KMS-11 (cell line): ENCODE results near the gene ELAVL1.

Experiments used
- H2AFZ ChIP-seq: fragments of 200-600 bp; sonication (generic); 2 replicates; pipeline ENCODE4 v1.6.1; 2016; ENCODE audit warnings: antibody characterized with exemption, mixed run types, low read depth
- H3K27ac ChIP-seq: fragments of 200-600 bp; sonication (generic); 2 replicates; pipeline ENCODE4 v1.6.1; 2016; ENCODE audit warnings: mild to moderate bottlenecking, mixed run types
- H3K27me3 ChIP-seq: fragments of 200-600 bp; sonication (generic); 2 replicates; pipeline ENCODE4 v1.6.1; 2017; ENCODE audit warnings: mild to moderate bottlenecking, low read depth, mixed run types, moderate library complexity; ENCODE audit not compliant: insufficient read depth
- H3K36me3 ChIP-seq: fragments of 200-600 bp; sonication (generic); 2 replicates; pipeline ENCODE4 v1.6.1; 2017; ENCODE audit warnings: mild to moderate bottlenecking, mixed run types; ENCODE audit not compliant: insufficient read depth
- H3K4me1 ChIP-seq: fragments of 200-600 bp; sonication (generic); 2 replicates; pipeline ENCODE4 v1.6.1; 2016; ENCODE audit warnings: mild to moderate bottlenecking, low read depth, mixed run types; ENCODE audit not compliant: poor library complexity, severe bottlenecking
- H3K4me2 ChIP-seq: fragments of 200-600 bp; sonication (generic); 2 replicates; pipeline ENCODE4 v1.7.0; 2016; ENCODE audit warnings: mild to moderate bottlenecking, mixed run types
- H3K4me3 ChIP-seq: fragments of 200-600 bp; sonication (generic); IDR thresholded peaks from 2 replicates; pipeline ENCODE4 v1.6.1; 2017; ENCODE audit warnings: low read depth, low read length, mixed read lengths; ENCODE audit not compliant: insufficient read depth
- H3K79me2 ChIP-seq: fragments of 200-600 bp; sonication (generic); 2 replicates; pipeline ENCODE4 v1.6.1; 2016; ENCODE audit warnings: low read depth, mixed run types; ENCODE audit not compliant: insufficient read depth
- H3K9ac ChIP-seq: fragments of 200-600 bp; sonication (generic); 2 replicates; pipeline ENCODE4 v1.6.1; 2016; ENCODE audit warnings: mild to moderate bottlenecking, mixed run types
- H4K20me1 ChIP-seq: fragments of 200-600 bp; sonication (generic); 2 replicates; pipeline ENCODE4 v1.6.1; 2016; ENCODE audit warnings: mild to moderate bottlenecking, mixed run types; ENCODE audit not compliant: insufficient read depth
- CTCF ChIP-seq: fragments of 200-600 bp; sonication (generic); conservative IDR thresholded peaks from 2 replicates; pipeline ENCODE4 v1.6.1; 2017; ENCODE audit warnings: low read depth, mild to moderate bottlenecking, antibody characterized with exemption, low read length, moderate library complexity, mixed read lengths

Gene ELAVL1

GRCh38 chr19:7979011-7979410 is 26.4 kb downstream of the ELAVL1 start:
- Histone ChIP-seq H3K4me2 (no peak overlapping the region), H3K27me3 (no peaks in the 10 kb centered on the region), H4K20me1 (no peaks in the 10 kb centered on the region), H2AFZ (no peak overlapping the region), H3K4me3 (no peak overlapping the region), H3K27ac (no peak overlapping the region), H3K36me3 (no peaks in the 10 kb centered on the region; the same call in 1 of the 2 replicates), H3K79me2 (no peaks in the 10 kb centered on the region), H3K9ac (no peak overlapping the region), H3K4me1 (no peaks in the 10 kb centered on the region)
- TF ChIP-seq CTCF = no peak

DNA sequence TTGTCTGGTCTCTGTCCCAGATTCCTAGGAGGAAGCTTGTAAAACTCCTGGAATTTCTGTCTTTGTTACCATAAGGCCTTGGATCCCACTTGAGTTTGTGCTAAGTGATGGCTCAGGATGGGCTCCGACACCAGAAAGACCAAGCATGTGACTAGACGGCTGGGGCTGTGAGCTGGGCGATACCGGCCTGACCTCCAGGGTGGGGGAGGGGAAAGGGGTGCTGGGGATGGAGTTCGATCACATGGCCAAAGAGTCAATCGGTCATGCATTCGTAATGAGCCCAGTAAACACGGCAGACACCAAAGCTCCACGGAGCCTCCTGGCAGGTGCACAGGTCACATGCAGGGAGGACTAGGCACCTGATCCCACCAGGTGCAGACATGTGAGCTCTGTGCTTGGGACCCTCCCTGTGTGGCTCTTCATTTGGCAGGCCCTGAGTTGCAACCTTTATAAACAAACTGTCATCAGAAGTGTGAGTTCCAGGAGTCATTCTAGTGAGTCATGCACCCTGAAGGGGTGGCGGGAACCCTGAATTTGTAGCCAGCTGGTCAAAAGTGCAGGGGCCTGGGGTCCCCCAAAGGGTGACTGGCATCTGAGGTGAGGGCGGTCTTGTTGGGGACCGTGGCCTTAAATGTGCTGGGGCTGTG is 27.1 kb downstream of the ELAVL1 start:
- Histone ChIP-seq H3K9ac (no peak overlapping the region), H3K27ac (no peak overlapping the region), H3K79me2 (no peaks in the 10 kb centered on the region), H3K27me3 (no peaks in the 10 kb centered on the region), H3K4me1 (no peaks in the 10 kb centered on the region), H3K4me2 (no peak overlapping the region), H3K4me3 (no peak overlapping the region), H2AFZ (no peak overlapping the region), H4K20me1 (no peaks in the 10 kb centered on the region), H3K36me3 (no peaks in the 10 kb centered on the region; the same call in 1 of the 2 replicates)
- no peak for TF ChIP-seq CTCF

GRCh38 chr19:7977723-7978040 is 27.8 kb downstream of the ELAVL1 start:
- TF ChIP-seq CTCF = no peak
- no peak overlapping the region for H3K4me3 ChIP-seq
- H3K27ac ChIP-seq = no peak overlapping the region
- H2AFZ ChIP-seq = no peak overlapping the region
- no peaks in the 10 kb centered on the region for H3K4me1 ChIP-seq
- no peaks in the 10 kb centered on the region for H3K27me3 ChIP-seq
- H3K9ac ChIP-seq = no peak overlapping the region
- no peaks in the 10 kb centered on the region for H4K20me1 ChIP-seq
- no peak overlapping the region for H3K4me2 ChIP-seq
- H3K79me2 ChIP-seq = no peaks in the 10 kb centered on the region
- H3K36me3 ChIP-seq = no peaks in the 10 kb centered on the region; the same call in 1 of the 2 replicates

DNA sequence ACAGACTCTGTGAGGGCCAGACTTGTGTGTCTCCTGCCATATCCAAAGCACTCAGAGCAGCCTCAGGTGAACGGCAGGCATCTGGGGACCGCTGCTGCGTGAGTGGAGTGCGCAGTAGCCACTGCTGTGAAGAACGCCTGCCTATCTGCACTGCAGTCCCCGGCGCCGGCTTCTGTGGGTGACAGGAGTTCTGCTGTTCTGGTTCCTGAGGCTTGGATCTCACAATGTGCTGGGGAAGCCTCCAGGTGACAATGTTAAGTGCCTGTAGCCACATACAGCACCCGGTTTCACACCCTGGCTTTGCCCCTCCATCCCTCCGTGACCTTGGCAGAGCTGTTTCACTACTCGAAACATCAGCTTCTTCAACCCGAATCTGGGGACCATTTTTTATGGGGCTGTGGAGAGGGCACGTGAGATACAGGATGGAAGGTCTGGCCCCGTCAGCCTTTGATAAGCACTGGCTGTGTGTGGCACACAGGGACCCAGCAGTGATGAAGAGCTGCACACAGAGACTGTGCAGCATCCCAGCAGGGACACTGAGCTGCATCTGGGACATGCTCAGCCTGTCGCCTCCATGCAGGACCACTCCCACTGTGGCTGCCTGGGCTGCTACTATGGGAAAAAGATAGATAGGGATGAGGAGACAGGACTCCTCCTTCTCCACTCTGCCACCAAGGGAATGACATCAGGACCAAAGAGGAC is 28.3 kb downstream of the ELAVL1 start:
- Histone ChIP-seq H3K36me3 (no peaks in the 10 kb centered on the region; the same call in 1 of the 2 replicates), H3K9ac (no peak overlapping the region), H4K20me1 (no peaks in the 10 kb centered on the region), H3K4me1 (no peaks in the 10 kb centered on the region), H3K27ac (no peak overlapping the region), H2AFZ (no peak overlapping the region), H3K79me2 (no peaks in the 10 kb centered on the region), H3K27me3 (no peaks in the 10 kb centered on the region), H3K4me2 (no peak overlapping the region), H3K4me3 (no peak overlapping the region)
- TF ChIP-seq CTCF = no peak
